Measurements from ENCODE around the gene AIRE. TPM values are rescaled to one million over a fixed set of nuclear protein-coding genes. Genes with fewer than 3 reads are reported as not detected.

The AIRE gene
- total RNA-seq, 4 donors from 2014 or later: not detected

DNA sequence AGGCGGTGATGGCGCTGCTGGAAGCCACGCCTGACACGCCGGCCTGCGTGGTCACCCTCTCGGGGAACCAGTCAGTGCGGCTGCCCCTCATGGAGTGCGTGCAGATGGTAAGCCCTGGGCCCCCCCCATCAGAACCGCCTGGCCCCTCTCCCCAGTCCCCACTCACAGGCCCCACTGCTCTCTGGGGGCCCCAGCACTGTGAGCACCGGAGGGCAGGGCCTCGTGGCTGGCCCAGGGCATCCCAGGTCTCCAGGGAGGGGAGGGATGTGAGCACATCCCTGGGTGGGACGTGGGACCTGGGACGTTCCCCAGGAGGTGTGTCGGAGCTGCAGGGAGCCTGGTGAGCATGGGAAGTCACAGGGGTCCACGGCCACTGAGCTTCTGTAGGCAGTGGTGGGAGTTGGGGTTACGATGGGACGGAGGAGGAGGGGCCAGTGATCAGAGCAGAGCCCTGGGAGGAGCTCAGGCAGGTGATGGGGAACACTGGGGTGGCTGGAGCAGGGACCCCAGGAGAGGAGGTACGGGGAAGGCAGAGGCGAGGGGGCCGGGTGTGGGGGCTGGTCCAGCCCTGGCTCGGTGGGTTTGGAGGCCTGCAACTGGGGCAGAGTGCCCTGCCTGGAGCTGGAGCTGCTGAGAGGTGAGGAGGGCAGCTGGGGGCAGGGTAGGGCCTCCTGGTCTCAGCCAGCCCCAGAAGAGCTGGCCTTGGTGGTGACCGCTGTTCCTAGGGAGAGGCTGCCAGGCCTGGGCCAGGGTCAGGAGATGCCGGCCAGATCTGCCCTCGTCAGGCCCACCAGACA lies 33.0 kb downstream of the AIRE start:
- Histone ChIP-seq H3K4me1 (no peaks in the 10 kb centered on the region), H3K36me3 (peaks cover 27 to 100% (median 97%) of the 10 kb centered on the region in 4 donors), H3K27ac (replicated peaks in 1 of 4) (no peak overlapping the region), H3K9me3 (no peaks in the 10 kb centered on the region), H3K27me3 (no peaks in the 10 kb centered on the region), H3K4me3 (no peak overlapping the region)
- no peak for TF ChIP-seq POLR2A (IDR thresholded peaks at IDR 0.05; ENCODE audit: low read depth)
- TF ChIP-seq, protein P1, sequence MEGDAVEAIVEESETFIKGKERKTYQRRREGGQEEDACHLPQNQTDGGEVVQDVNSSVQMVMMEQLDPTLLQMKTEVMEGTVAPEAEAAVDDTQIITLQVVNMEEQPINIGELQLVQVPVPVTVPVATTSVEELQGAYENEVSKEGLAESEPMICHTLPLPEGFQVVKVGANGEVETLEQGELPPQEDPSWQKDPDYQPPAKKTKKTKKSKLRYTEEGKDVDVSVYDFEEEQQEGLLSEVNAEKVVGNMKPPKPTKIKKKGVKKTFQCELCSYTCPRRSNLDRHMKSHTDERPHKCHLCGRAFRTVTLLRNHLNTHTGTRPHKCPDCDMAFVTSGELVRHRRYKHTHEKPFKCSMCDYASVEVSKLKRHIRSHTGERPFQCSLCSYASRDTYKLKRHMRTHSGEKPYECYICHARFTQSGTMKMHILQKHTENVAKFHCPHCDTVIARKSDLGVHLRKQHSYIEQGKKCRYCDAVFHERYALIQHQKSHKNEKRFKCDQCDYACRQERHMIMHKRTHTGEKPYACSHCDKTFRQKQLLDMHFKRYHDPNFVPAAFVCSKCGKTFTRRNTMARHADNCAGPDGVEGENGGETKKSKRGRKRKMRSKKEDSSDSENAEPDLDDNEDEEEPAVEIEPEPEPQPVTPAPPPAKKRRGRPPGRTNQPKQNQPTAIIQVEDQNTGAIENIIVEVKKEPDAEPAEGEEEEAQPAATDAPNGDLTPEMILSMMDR (IDR thresholded peaks at IDR 0.05): no peak
- TF ChIP-seq POLR2AphosphoS5 (IDR thresholded peaks at IDR 0.05): no peak
- TF ChIP-seq EP300 (IDR thresholded peaks at IDR 0.05): no peak
- intact Hi-C loops (cut with DNase I): no loop called here
- no peak for DNase-seq (ENCODE audit: extremely low spot score)
- WGBS: 94% methylated on average over 23 of the region's 25 CpGs

DNA sequence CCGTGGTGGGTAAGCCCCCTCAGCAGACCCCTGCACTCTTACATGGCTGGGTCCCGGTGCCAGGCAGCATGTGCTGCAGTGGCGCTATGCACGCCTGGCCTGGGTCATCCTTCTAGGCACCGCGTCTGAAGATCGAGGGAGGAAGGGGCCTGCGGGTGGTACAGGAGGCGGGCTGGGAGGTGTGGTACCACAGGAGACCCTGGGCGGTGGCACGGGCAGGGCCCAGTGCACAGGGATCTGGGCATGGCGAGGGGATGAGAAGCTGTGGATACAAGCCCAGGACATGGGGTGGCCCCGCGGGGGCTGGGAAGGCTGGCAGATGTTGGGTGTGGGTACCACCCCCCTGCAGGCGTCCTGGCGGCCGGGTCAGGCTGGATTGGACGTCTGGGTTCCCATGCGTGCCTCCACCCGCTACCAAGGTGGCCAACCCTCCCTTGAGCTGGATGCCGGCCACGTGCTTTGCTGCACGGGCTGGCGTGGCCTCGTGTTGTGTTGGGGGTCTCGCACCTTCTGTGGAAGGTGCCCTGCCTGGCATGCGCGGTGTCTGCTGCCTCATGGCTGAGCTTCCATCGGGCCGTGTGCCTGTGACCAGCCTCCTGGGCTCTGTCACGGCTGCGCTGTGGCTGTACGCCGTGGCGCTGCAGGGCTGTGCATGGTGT lies 33.9 kb downstream of the AIRE start:
- Histone ChIP-seq H3K36me3 (peaks cover 26 to 100% (median 98%) of the 10 kb centered on the region in 4 donors), H3K27ac (replicated peaks in 1 of 4) (no peak overlapping the region), H3K4me3 (no peak overlapping the region), H3K4me1 (no peaks in the 10 kb centered on the region), H3K9me3 (no peaks in the 10 kb centered on the region), H3K27me3 (no peaks in the 10 kb centered on the region)
- intact Hi-C loops (cut with DNase I): no loop called here
- 95% methylated on average over 18 of the region's 35 CpGs for WGBS
- DNase-seq (ENCODE audit: extremely low spot score): no peak
- TF ChIP-seq EP300 (IDR thresholded peaks at IDR 0.05): no peak

DNA sequence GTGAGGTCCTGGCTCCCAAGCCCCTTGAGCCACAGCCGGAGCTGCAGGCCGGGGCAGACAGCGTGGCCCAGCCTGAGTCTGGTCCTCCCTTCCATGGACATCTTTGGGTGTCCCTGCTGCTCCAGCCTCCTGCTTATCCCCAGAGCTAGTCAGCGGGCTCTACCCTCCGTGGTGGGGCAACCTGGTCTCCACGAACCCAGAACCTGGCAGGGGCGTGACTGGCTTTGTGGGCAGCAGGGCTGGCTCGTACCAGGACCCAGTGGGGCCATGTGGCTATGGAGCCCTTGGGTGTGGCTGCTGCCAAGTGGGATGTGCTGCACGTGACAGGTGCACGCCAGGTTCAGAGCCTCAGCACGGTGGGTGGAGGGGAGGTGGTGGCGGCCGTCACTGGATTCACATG lies 35.2 kb downstream of the AIRE start:
- Histone ChIP-seq H3K4me1 (no peaks in the 10 kb centered on the region), H3K36me3 (peaks cover 27 to 100% (median 99%) of the 10 kb centered on the region in 4 donors), H3K27ac (replicated peaks in 1 of 4) (no peak overlapping the region), H3K9me3 (no peaks in the 10 kb centered on the region), H3K27me3 (no peaks in the 10 kb centered on the region), H3K4me3 (no peak overlapping the region)
- intact Hi-C loops (cut with DNase I): no loop called here
- no peak for DNase-seq (ENCODE audit: extremely low spot score)
- TF ChIP-seq POLR2A (IDR thresholded peaks at IDR 0.05; ENCODE audit: low read depth) (no peak), POLR2AphosphoS5 (IDR thresholded peaks at IDR 0.05) (no peak), EP300 (IDR thresholded peaks at IDR 0.05) (no peak)
- TF ChIP-seq, protein P1 (IDR thresholded peaks at IDR 0.05): no peak
- WGBS: 84% methylated on average over 10 of the region's 13 CpGs

DNA sequence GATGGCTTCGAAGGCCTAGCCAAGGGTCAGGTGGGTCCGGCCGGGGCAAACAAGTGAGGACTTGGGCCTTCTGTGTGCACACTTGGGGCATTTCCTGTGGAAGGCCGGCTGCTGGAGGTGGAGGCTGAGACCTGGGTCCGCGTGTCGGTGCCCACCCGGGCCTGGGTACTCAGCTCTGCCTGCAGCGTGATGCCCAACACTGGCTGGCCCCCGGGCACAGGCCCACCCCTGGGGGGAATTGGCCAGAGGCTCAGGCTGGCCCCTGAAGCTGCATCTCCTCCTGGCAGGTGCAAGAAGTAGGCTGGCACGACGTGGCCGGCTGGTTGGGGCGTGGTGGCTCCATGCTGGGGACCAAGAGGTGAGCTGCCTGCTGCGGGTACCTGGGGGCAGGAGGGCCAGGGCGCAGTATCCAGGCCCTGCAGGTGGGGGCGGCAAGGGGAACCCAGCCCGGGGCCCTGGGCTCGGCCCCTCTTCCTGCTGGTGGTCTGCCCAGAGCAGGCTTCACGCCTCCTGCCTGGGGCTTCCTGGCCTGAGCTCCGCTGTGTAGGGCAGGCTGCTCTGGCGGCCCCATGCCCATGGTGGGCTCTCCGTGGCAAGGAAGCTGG lies 36.3 kb downstream of the AIRE start:
- 95% methylated on average over 12 of the region's 23 CpGs for WGBS
- no peaks in the 10 kb centered on the region for H3K27me3 ChIP-seq
- no peaks in the 10 kb centered on the region for H3K4me1 ChIP-seq
- TF ChIP-seq POLR2A (IDR thresholded peaks at IDR 0.05; ENCODE audit: low read depth) (no peak), POLR2AphosphoS5 (IDR thresholded peaks at IDR 0.05) (no peak), EP300 (IDR thresholded peaks at IDR 0.05) (no peak)
- TF ChIP-seq, protein P1 (IDR thresholded peaks at IDR 0.05): no peak
- DNase-seq (ENCODE audit: extremely low spot score): no peak
- H3K36me3 ChIP-seq: peaks cover 30 to 100% (median 99%) of the 10 kb centered on the region in 4 donors
- H3K9me3 ChIP-seq: no peaks in the 10 kb centered on the region
- no peak overlapping the region for H3K4me3 ChIP-seq
- no peak overlapping the region for H3K27ac ChIP-seq (replicated peaks in 1 of 4)
- intact Hi-C loops (cut with DNase I): no loop called here
